ENCODE measurements around the gene BCL3.

- TF ChIP-seq CTCF (IDR thresholded peaks at IDR 0.05) (no peak), USF2 (IDR thresholded peaks at IDR 0.05; ENCODE audit: borderline replicate concordance, low read depth, low read length) (no peak), JUND (IDR thresholded peaks at IDR 0.05) (no peak), EP300 (IDR thresholded peaks at IDR 0.05; ENCODE audit: borderline replicate concordance in 1 of 2, low read depth in 1 of 2, low read length in 1 of 2) (no peak)
Observed at GRCh38 chr19:44738603-44739558, 9.6 kb upstream of the BCL3 start.

All from SK-N-SH (cell line).